ENCODE data around the gene ITK. TPM values are rescaled to one million over a fixed set of nuclear protein-coding genes. Genes with fewer than 3 reads are reported as not detected.
"Not testable (repeated sequence)": the region's sequence is repeated elsewhere in the genome, so short reads cannot be mapped to it uniquely, and the experiment has no call there.

Gene ITK
- total and polyA plus RNA-seq, 2 donors (not counting 1 experiment from before 2014, with no cell fraction given), result 0.75 to 1.1 TPM

DNA sequence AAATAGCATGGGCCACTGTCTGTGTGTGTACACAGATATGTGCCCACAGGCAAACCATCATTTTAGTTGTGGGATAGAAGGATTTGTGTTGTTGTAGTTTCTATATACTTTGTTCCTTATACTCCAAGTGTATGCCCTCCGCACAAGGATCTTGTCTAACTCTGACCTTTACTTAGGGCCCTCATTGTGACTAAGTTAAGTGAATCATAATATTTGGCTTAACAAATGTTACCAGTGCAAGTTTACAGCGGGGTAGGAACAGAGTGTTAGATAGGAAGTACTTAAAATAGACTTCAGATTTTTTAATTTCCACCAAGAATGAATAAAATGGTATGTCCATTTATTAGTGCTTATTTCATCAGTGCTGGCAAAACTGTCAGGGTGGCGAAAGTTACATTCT lies 55.8 kb downstream of the ITK start:
- no peaks in the 10 kb centered on the region for H3K9me3 Mint-ChIP-seq (ENCODE audit: insufficient read depth)
- DNase-seq (no peak), ATAC-seq (ENCODE audit: low read depth) (no peak)
- no peaks in the 10 kb centered on the region for H3K9me3 ChIP-seq (ENCODE audit: control extremely low read depth in 1 of 3, control insufficient read depth in 2 of 3, insufficient read depth in 1 of 3, low read length in 2 of 3)
- no peak overlapping the region for H3K27ac ChIP-seq (ENCODE audit: low read length in 2 of 2)
- no peaks in the 10 kb centered on the region for H4K20me1 ChIP-seq (ENCODE audit: control insufficient read depth, insufficient read depth, low read length, poor library complexity, severe bottlenecking)
- no peak overlapping the region for H3K4me2 ChIP-seq (replicated peaks; ENCODE audit: low read depth, low read length, poor library complexity, severe bottlenecking)
- no peak for TF ChIP-seq CTCF (IDR thresholded peaks at IDR 0.05)
- TF ChIP-seq EZH2 (IDR thresholded peaks at IDR 0.05; ENCODE audit: borderline replicate concordance, insufficient read depth, low read depth, low read length, poor library complexity, severe bottlenecking), result no peak
- H3K79me2 ChIP-seq (ENCODE audit: control insufficient read depth, insufficient read depth, low read length), result no peaks in the 10 kb centered on the region
- intact Hi-C loops (cut with micrococcal nuclease), result no loop called here
- no peak overlapping the region for H2AFZ ChIP-seq (ENCODE audit: insufficient read depth, low read depth, low read length, poor library complexity, severe bottlenecking)
- H3K36me3 ChIP-seq (replicated peaks in 1 of 2; ENCODE audit: control extremely low read depth in 1 of 2, control insufficient read depth in 1 of 2, extremely low read depth in 1 of 2, insufficient read depth in 2 of 2, low read length in 1 of 2), result no peaks in the 10 kb centered on the region
- H3K4me1 Mint-ChIP-seq, result no peaks in the 10 kb centered on the region
- H3K27me3 ChIP-seq (replicated peaks in 1 of 4; ENCODE audit: control extremely low read depth in 1 of 4, control insufficient read depth in 3 of 4, insufficient read depth in 4 of 4, low read length in 3 of 4), result no peaks in the 10 kb centered on the region
- H3K4me1 ChIP-seq (ENCODE audit: control insufficient read depth in 2 of 2, insufficient read depth in 2 of 2, low read length in 2 of 2), result no peaks in the 10 kb centered on the region
- no peak overlapping the region for H3K4me3 Mint-ChIP-seq
- ChIA-PET CTCF (no interaction called here), POLR2A (no interaction called here)
- no peak overlapping the region for H3K9ac ChIP-seq (ENCODE audit: low read length)
- H3K27me3 Mint-ChIP-seq, result no peaks in the 10 kb centered on the region
- no CpG with 5 or more reads among the region's 3 CpGs for WGBS (ENCODE audit: insufficient coverage)
- no peak overlapping the region for H3K27ac Mint-ChIP-seq
- no peak overlapping the region for H3K4me3 ChIP-seq (ENCODE audit: control extremely low read depth in 1 of 5, extremely low read depth in 1 of 5, insufficient read depth in 1 of 5, low read depth in 2 of 5, low read length in 4 of 5)

DNA sequence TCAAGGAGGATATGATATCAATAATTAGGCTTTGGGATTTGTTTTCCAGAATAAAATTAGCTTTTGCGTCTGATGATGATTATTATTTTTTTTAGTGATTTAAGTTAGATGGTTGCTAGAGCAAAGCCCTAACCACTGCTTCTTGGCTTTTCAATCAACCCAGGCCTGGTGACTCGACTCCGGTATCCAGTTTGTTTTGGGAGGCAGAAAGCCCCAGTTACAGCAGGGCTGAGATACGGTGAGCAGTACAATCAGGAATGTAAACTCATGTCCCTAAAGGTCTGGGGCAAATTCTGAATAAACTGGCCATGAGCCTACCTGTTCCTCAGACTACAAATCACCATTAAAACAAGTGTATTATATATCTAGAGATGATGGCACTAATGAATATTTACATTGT lies 60.8 kb downstream of the ITK start:
- ChIA-PET CTCF (interaction anchor here (1.0 to 4.7 kb wide), 2 partner anchors 12 to 93 kb away, joined by 3 to 28 read pairs; no protein-coding TSS in a partner anchor), POLR2A (interaction anchor here (0.7 kb wide), 1 partner anchor 84 kb away, joined by 4 read pairs; no protein-coding TSS in a partner anchor)
- ATAC-seq (ENCODE audit: low read depth) (no peak), DNase-seq (no peak)
- Mint-ChIP-seq H3K4me1 (no peaks in the 10 kb centered on the region), H3K4me3 (no peak overlapping the region), H3K9me3 (ENCODE audit: insufficient read depth) (no peaks in the 10 kb centered on the region), H3K27ac (no peak overlapping the region), H3K27me3 (no peaks in the 10 kb centered on the region)
- H3K4me3 ChIP-seq (ENCODE audit: control extremely low read depth in 1 of 5, extremely low read depth in 1 of 5, insufficient read depth in 1 of 5, low read depth in 2 of 5, low read length in 4 of 5), result no peak overlapping the region
- H3K9ac ChIP-seq (ENCODE audit: low read length), result no peak overlapping the region
- TF ChIP-seq CTCF (IDR thresholded peaks at IDR 0.05) (no peak), EZH2 (IDR thresholded peaks at IDR 0.05; ENCODE audit: borderline replicate concordance, insufficient read depth, low read depth, low read length, poor library complexity, severe bottlenecking) (no peak)
- no peaks in the 10 kb centered on the region for H4K20me1 ChIP-seq (ENCODE audit: control insufficient read depth, insufficient read depth, low read length, poor library complexity, severe bottlenecking)
- no peaks in the 10 kb centered on the region for H3K36me3 ChIP-seq (replicated peaks in 1 of 2; ENCODE audit: control extremely low read depth in 1 of 2, control insufficient read depth in 1 of 2, extremely low read depth in 1 of 2, insufficient read depth in 2 of 2, low read length in 1 of 2)
- H3K27ac ChIP-seq (ENCODE audit: low read length in 2 of 2), result no peak overlapping the region
- intact Hi-C loops (cut with micrococcal nuclease), result no loop called here
- H3K4me1 ChIP-seq (ENCODE audit: control insufficient read depth in 2 of 2, insufficient read depth in 2 of 2, low read length in 2 of 2), result no peaks in the 10 kb centered on the region
- no peaks in the 10 kb centered on the region for H3K9me3 ChIP-seq (ENCODE audit: control extremely low read depth in 1 of 3, control insufficient read depth in 2 of 3, insufficient read depth in 1 of 3, low read length in 2 of 3)
- H3K27me3 ChIP-seq (replicated peaks in 1 of 4; ENCODE audit: control extremely low read depth in 1 of 4, control insufficient read depth in 3 of 4, insufficient read depth in 4 of 4, low read length in 3 of 4), result no peaks in the 10 kb centered on the region
- no peaks in the 10 kb centered on the region for H3K79me2 ChIP-seq (ENCODE audit: control insufficient read depth, insufficient read depth, low read length)
- H3K4me2 ChIP-seq (replicated peaks; ENCODE audit: low read depth, low read length, poor library complexity, severe bottlenecking), result no peak overlapping the region
- no peak overlapping the region for H2AFZ ChIP-seq (ENCODE audit: insufficient read depth, low read depth, low read length, poor library complexity, severe bottlenecking)
- WGBS (ENCODE audit: insufficient coverage), result no CpG with 5 or more reads among the region's 4 CpGs

GRCh38 chr5:157244704-157245103 lies 64.1 kb downstream of the ITK start:
- H3K4me1 ChIP-seq (ENCODE audit: control insufficient read depth in 2 of 2, insufficient read depth in 2 of 2, low read length in 2 of 2); DNase-seq; H3K9me3 ChIP-seq (ENCODE audit: control extremely low read depth in 1 of 3, control insufficient read depth in 2 of 3, insufficient read depth in 1 of 3, low read length in 2 of 3); ATAC-seq (ENCODE audit: low read depth); H3K27ac ChIP-seq (ENCODE audit: low read length in 2 of 2); H3K4me3 ChIP-seq (ENCODE audit: control extremely low read depth in 1 of 5, extremely low read depth in 1 of 5, insufficient read depth in 1 of 5, low read depth in 2 of 5, low read length in 4 of 5); H2AFZ ChIP-seq (ENCODE audit: insufficient read depth, low read depth, low read length, poor library complexity, severe bottlenecking); H3K79me2 ChIP-seq (ENCODE audit: control insufficient read depth, insufficient read depth, low read length); H3K9me3 Mint-ChIP-seq (ENCODE audit: insufficient read depth); H3K4me3 Mint-ChIP-seq; H4K20me1 ChIP-seq (ENCODE audit: control insufficient read depth, insufficient read depth, low read length, poor library complexity, severe bottlenecking); H3K9ac ChIP-seq (ENCODE audit: low read length); intact Hi-C loops (cut with micrococcal nuclease); H3K36me3 ChIP-seq (replicated peaks in 1 of 2; ENCODE audit: control extremely low read depth in 1 of 2, control insufficient read depth in 1 of 2, extremely low read depth in 1 of 2, insufficient read depth in 2 of 2, low read length in 1 of 2); H3K27me3 Mint-ChIP-seq; H3K27me3 ChIP-seq (replicated peaks in 1 of 4; ENCODE audit: control extremely low read depth in 1 of 4, control insufficient read depth in 3 of 4, insufficient read depth in 4 of 4, low read length in 3 of 4); POLR2A ChIA-PET; H3K27ac Mint-ChIP-seq; H3K4me2 ChIP-seq (replicated peaks; ENCODE audit: low read depth, low read length, poor library complexity, severe bottlenecking): not testable (repeated sequence)
- H3K4me1 Mint-ChIP-seq, result peaks cover 12% of the 10 kb centered on the region
- WGBS (ENCODE audit: insufficient coverage), result 79% methylated on average over 6 of the region's 7 CpGs
- CTCF ChIA-PET, result interaction anchor here (4.7 to 24.2 kb wide), 2 partner anchors 9 to 77 kb away, joined by 28 to 495 read pairs; no protein-coding TSS in a partner anchor

Measured in B cell (primary cell).